ENCODE results near the gene LIMS2. TPM values are rescaled to one million over a fixed set of nuclear protein-coding genes. Genes with fewer than 3 reads are reported as not detected.
A peak's percentile ranks its signal among the peaks of the same experiment; 100 is the strongest.

The LIMS2 gene
- total RNA-seq, 1 donor from 2014 or later: 15.0 TPM

DNA sequence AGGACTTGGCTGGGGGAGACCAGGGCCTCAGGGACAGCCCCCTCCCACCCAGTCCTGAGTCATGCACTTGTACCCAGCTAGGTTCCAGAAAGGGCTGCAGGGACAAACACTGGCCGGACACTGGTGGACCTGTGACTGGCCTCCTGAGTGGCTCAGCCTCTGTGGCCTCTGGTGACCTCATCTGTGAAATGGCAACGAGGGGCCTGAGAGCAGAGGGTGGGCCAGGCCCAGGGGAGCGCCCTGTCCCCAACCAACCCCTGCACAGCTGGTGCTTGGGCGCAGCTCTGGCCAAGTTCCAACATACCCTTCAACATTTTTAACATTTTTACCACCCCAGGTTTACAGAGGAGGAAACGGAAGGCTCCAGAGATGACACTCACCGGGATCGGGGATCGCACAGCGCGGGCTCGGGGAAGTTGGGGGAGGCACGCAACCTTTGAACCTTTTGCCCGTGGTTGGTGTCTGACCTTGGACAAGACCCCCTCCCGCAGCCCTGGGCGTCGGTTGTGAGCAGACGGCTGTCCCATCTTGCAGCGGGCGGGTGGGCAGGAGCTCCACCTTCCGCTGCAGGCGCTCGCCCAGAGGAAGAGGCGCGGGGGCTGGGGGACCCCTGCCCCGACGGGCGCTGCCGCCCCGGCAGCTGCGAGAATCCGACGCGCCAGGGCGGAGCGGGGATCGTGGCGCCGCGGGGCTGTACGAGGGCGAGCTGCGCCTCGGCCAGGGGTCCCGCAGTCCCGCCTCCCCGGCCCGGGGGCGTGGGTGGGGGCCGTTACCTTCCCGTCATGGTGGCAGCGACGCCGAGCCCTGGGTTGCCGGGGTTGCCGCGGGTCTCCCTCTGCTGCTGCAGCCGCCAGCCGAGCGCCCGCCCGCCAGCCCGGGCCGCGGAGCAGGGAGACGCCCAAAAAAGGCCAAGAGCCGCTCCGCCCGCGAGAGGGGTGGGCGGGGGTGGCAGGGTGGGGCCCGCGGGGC lies 805 bp downstream of the LIMS2 start:
- DNase-seq: peak; percentile 47

DNA sequence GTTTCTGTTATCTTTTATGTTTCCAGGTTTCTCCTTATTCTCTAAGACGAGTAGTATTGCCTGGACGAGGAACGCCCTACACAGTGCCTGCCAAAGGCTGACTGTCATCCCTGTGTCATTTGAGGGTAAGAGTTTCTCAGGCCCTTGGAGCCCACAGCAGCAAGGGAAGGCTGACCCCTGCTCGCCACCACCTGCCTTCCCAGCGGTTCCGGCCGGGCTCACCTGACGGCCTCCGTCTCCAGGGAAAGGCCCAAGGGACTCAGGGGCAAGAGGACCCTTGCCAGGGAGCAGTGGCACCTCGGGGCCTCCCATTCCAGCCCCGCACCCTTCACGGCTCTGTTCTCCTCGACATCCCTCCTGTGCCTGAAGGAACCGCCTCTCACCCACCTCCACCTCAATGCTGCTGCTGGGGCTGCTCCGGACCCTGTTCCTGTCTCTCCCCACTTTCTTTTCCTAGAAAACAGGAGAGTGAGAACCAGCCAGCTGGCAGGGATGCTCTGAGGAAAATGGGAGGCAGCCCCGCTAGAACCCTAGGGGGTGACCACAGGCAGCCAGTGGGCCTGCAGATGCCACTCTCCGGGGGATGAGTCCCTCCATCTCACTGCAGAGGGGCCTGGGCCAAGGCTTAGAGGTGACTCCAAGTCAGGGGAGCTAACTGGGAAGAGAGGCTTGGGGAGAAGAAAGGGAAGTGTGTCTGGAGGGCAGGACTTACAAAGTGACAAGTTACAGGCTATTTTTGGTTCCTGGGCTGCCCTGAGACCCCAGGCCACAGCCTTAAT lies 1.9 kb downstream of the LIMS2 start:
- DNase-seq: no peak

DNA sequence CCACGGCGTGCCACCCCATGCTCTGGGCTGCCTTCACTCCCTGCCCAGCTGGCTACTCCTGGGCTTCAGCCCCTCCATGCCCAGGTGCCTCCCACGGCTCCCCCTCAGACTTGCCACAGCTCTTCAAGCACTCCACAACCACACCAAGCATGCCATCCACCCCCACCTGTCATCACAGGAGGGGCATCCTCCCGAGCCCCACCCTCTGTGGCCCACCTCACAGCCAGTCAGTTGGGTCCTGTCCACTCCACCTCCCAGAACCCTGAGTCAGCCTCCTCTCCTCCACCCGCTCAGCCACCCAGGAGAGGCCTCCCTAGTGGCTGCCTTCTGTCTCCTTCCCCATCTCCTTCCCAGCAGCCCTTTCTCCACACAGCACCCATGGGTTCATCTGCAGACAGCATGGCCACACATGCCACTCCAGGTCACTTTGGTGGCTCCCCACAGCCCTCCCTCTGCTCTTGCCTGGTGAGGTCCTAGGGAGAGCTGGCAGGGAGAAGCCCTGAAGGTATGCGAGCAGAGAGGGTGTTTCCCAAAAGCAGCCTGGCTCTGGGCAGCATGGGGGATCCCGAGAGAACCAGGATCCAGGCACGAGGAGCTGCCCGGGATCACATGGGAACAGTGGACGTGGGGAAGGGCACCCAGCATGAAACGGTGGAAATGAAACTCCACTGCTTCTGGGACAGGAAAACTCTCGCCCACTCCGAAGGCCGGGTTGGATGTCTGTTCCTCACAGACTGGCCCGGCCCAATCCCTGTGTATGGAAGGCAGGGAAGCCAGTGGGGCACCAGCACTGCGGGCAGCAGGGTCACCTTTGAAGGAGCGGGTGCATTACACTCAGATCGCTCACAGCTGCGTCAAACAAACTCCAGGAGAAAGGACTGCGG lies 2.7 kb downstream of the LIMS2 start:
- no peak for DNase-seq

DNA sequence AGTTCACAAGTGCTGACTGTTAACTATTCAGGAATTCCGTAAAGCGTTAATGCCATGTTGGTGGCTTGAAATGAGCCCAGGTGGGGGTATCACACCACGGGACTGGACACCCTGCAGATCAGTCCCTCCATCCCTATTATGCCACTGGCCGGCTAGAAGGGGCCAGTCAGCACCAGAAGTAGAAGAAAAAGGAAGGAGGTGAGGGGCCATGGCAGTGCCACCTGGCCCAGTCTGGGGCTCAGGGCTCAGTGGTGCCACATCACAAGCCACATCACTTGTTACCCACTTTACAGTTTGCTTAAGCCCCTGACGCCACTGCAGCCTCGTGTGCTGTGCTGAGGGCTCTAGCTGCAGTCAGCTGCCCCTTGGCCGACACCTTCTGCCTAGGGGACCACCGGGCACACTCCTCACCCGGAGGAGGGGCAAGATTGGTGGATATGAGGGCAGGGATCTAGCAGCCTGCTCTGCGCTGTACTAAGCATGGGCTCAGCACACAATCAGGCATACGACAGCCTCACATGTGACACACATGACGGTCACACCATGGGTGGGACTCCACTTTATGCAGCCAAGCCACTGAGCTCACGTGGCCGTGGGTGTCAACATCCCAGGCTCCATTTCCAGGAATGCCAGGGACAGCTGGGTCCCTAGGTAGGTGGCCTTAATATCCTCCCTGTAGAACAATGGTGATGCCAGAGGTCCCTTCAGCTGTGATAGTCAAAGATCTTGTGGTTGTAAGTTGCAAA lies 3.6 kb downstream of the LIMS2 start:
- no peak for DNase-seq

DNA sequence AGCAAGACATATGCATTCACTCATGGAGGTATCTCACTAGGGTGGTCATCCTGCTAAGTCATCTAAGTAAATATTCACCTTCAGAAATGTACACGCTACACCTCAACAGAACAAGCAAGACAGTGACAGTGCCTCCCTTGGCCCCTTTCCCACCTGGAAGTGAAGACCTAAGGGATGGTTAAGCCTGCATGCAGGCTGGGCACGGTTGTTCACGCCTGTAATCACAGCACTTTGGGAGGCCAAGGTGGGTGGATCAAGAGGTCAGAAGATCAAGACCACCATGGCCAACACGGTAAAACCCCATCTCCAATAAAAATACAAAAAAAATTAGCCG lies 4.4 kb downstream of the LIMS2 start:
- DNase-seq: no peak

DNA sequence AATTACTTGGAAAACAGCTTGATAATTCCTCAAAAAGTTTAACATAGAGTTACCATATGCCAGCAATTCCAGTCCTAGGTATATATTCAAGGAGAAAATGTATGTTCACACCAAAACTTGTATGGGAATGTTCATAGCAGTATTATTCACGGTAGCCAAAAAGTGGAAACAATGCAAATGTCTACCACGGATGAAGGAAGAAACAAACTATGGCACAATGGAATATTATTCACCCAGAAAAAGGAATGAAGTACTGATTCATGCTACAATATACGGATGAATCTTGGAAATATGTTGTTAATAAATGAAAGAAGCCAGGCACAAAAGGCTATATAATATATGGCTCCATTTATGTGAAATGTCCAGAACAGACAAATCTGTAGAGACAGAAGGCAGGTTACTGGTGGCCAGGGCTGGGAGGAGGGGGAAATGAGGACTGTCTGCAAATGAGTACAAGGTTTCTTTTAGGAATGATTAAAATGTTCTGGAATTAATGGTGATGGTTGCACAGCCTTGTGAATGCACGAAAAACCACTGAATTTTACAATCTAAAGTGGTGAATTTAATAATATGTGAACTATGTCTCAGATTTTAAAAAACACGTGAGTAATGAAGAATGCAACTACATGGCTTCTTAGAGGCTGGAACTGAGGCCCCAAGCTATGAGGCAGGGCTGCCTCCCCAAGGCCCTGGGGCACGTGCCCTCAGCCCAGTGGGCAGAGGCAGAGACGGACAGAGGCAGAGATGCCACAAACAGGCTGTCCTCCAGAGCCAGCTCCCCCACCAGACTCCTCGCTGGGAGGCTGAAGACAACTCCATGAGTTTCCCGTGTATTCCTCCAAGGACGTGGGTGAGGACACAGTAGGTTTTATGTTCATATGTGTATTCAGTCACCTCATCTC lies 5.0 kb downstream of the LIMS2 start:
- DNase-seq: no peak

DNA sequence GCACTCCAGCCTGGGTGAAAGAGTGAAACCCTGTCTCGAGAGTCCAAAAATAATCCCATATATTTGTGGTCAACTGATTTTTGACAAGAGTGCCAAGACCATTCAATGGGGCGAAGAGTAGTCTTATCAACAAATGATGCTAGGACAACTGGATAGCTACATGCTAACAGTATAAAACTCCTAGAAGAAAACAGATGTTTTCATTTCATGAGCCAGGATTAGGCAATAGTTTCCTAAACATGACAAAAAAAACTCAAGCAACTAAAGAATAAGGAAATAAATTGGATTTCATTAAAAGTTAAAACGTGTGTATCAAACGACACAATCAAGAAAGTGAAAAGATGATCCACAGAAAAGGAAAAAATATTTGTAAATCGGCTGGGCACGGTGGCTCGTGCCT lies 6.3 kb downstream of the LIMS2 start:
- no peak for DNase-seq

DNA sequence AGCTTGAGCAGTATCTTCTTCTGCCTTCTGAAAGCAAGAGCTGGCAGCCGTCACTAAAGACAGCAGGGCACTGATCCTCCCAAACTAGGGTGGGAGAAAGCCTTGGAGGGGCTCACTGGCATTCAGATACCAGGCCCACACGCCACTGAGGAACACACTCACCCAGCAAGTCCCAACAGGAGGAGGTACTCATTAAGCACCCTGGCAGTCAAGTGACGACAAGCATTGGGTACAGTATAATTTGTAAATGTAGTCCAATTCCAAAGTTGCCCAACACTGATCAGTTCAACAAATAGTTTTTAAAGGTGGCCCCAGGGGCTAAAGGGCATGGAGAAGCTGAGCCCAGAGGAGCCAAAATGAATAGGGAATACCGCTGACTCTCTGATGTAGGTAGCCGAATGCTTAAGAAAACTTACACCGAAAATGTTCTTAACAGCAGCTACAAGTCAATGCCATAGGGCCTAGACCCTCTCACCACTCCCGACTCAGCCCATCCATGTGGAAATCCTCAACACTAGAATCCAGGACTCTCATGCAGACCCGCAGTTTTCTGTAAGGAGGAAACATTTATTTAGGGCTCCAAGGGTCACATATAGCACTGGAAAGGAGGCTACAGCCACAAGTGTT lies 9.9 kb downstream of the LIMS2 start:
- no peak for DNase-seq

DNA sequence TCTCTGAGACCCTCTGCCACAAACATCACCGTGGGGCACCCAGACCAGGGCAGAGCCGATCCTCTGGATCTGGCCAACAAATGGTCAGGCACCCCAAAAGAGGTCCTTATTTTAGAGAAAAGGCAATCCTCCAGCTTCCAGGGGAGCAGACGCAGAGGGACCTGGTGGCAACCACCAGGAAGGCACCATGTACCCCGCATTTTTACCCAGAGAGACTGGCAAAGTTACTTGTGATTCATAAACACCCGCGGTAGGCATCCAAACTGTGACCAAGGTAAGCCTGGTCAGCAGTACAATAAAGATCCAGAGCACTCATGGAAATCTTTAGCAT lies 10.5 kb downstream of the LIMS2 start:
- DNase-seq: no peak

DNA sequence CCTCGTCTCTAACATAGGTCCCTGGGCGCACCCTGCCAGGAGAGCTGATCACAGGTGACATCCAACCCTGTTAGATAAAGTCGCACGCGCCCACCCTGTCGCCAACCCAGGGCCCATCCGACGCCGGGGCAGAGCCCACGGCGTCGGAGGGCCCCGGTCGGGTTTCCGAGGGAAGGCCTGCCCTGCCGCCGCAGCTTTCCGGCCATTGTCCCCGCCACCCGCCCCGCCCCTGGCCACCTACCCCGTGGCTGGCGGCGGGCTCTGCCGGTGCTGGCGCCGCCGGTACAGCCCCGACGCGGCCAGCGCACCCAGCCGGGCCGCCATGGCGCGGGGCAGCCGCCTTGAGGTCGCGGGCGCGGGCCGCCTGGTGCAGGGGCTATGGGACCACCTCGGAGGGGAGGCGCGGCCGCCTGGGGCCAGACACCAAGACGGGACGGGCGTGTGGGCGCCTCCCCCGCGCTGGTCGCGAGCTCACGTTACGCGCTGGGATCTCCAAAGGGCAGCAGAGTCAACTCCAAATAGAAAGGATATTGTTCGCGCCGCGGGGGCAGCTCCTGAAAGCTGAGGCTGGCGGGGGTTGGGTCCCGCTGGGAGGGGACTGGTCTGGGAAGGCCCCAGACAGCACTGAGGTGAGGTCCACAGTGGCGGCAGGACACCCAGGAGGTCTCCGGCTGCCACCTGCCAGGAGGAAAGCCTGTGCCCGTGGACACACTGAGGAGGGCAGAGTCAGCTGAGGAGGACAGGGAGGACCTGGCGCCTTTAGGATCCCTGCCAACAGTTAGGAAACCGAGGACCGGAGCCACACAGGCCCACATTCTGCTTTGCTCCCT lies 11.1 kb downstream of the LIMS2 start:
- DNase-seq: no peak

DNA sequence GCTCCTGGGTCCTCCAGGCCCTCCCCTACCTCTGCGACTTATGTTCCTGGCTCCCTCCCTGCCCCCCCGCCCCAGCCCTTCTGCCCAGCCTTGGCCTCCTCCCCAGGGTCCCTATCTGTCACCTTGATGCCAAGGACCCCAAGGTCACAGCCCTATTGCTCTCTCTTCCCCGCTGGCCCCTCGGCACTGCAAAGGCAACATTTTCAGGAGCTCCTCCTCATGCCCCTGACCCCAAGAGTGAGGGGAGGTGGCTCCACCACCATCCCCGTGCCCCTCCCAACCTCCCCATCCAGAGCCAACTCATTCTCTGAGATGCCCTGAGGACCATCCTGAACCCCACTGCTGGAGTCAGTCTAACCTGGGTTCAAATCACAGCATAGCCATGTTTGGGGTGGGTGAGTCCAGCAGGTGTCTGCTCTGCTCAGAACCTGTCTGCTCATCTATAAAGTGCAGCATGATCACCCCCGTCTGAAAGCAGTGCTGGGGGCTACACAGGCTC lies 11.7 kb downstream of the LIMS2 start:
- DNase-seq: no peak

DNA sequence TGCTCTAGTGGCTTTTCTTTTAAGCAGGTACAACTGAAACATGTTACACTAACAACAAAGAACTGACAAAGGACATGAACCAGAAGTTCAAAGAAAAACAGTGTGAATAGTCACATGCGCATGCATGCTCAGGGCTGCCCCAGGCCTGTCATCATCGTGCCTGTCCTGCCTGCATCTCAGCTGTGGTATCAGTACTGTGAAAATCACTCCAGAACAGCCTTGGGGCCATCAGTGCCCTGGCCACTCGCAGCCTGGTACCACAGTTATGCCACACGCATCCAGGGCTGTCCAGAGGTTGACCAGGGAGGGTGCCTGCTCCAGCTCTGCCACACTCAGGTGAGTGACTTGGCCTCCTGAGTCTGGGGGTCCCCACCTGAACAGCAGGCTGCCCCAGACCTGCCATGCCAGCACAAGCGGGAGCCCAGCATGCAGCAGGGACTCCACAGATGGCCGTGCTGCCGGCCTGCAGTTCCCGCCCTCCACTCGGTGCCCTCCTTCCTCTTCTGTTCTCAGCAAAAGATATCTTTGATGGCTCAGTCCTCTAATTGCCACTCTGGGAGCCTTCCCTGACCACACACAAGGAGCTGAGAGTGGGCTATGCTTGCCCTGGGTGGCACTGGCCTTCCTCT lies 12.3 kb downstream of the LIMS2 start:
- no peak for DNase-seq

DNA sequence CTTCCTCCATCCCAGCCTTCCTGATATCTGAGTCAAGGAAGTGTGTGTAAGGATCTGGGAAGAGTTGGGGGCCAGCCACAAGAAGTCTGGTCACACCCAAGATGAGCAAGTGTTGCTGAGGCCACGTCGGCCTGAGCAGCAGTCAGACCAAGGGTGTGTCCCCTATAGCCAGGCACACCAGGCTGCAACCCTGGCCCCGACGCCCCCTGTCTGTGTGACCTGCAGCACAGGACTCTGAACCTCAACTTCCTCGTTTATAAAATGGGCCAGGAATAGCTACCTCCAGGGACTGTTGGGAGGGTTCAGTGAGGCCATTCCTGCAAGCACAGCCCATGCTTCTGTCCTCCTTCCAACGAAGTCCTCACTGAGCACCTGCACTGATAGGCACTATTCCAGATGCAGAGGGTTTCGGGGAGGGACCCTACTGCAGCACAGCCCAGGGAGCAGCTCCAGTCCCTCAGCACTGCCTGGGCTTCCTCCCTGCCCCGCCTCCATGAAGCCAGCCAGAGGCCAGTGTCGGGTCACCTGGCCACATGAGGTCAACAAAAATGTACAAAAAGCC lies 13.3 kb downstream of the LIMS2 start:
- no peak for DNase-seq

DNA sequence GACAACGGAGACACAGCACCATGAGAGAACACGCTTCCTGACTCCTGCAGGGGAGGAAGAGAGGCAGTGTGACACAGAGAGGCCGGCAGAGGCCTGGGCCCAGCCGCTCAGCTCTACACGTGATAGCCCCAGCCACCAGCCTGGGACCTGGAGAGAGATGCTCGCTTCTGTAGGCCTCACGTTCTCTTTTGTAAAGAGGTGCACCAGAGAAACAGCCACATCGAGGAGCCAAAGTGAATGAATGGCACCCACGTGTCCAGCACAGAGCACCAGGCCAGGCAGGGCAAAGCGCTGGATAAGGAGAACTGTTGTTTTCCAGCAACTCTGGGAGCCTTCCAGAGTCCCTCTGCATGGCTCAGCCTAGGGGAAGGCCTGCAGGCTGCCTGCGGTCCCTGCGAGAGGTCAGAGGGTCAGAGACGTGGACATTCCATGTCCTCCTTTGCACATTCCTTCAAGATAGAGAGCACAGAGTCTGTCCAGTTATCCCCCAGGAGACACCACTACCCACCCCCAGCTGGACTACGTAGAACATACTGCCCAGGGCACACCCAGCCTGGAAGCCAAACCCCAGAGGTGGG lies 14.2 kb downstream of the LIMS2 start:
- no peak for DNase-seq

DNA sequence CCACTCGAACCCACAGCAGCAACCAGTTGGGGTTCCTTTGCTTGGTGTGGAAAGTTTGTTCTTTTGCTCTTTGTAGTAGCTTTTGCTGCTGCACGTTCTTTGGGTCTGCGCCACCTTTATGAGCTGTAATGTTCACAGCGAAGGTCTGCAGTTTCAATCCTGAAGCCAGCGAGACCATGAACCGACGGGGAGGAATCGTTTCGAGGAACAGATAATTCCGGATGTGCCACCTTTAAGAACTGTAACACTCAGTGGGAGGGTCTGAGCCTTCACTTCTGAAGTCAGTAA lies 15.1 kb downstream of the LIMS2 start:
- DNase-seq: no peak

DNA sequence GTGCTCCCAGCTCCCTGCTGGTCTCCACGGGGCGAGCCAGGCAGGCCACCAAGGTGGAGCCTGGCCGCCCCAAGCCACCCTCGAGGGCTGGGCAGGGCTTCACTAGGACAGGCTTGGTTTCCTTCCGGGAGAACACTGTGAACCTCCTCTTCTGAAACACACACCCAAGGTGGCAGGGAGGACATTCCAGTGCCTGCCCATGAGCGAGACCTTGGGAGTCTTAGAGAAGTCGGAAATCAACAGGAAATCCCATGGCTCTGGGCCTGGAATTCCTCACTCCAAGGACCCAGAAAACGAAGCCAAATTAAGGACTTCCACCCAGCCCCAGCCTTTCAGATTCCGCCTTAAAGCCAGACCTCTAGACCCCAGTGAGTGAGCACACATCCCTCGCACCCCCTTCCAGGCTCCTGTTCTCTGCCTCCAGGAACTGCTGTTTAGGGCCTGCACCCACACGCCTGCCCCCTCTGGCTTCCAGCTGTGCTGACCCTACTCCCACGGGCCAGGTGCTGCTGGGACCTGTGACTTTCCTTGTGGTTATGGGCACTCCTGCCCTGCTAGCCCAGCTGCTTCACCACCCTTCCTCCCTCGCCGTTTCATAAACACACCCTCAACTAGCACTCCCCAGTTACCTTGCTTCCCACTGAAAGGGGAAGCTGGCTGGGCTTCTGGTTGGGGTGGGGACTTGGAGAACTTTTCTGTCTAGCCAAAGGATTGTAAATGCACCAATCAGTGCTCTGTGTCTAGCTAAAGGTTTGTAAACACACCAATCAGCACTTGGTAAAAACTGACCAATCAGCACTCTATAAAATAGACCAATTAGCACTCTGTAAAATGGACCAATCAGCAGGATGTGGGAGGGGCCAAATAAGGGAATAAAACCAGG lies 15.7 kb downstream of the LIMS2 start:
- no peak for DNase-seq

Measured in tongue (tissue), 2 donors.